ENCODE results near the gene TENT5C.

DNA sequence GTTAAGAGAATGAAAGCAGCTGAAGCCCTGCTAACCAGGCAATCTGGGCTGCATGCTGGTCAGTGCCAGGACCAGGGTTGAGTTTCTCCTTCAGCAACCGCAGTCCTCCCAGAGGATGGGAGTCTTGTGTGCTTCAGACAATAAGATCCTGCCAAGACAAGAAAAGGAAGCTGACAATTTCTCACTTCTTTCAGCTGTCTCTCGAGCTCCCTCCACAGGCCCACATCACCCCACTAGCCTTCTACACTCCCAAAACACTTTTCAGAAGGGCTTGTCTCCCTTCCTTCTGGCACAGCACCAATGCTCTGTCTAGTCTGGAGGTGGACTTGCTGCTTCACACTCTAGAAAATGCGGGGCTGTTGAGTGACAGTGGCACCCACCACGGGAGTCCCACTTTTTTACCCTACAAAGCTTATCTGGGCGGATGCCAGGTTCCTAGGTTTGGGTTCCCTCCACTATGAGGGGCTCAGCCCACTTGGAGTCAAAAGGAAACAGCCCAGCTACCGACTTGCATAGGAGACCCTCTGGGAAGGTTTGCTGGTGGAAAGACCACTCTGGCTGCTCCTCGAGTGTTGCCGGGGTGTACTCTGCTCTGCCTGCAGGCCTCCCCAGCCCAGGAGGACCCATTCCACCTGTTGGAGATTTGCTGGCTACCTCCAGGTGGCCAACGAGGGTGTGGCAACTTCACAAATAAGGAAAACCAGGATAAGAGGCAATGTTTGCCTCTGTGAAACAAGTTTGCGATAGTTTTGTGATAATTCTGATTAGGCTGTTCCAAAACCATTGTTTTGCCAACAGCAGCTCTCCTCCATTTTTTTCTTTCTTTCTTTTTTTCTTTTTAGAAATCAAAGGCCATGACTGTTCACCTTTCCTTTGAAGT lies 68.9 kb downstream of the TENT5C start:
- TF ChIP-seq POLR2A (IDR thresholded peaks at IDR 0.05), result no peak
- TF ChIP-seq, protein P1, sequence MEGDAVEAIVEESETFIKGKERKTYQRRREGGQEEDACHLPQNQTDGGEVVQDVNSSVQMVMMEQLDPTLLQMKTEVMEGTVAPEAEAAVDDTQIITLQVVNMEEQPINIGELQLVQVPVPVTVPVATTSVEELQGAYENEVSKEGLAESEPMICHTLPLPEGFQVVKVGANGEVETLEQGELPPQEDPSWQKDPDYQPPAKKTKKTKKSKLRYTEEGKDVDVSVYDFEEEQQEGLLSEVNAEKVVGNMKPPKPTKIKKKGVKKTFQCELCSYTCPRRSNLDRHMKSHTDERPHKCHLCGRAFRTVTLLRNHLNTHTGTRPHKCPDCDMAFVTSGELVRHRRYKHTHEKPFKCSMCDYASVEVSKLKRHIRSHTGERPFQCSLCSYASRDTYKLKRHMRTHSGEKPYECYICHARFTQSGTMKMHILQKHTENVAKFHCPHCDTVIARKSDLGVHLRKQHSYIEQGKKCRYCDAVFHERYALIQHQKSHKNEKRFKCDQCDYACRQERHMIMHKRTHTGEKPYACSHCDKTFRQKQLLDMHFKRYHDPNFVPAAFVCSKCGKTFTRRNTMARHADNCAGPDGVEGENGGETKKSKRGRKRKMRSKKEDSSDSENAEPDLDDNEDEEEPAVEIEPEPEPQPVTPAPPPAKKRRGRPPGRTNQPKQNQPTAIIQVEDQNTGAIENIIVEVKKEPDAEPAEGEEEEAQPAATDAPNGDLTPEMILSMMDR (IDR thresholded peaks at IDR 0.05), result peak in 1 of 3 donors; percentile 25

All from breast epithelium (tissue), 3 donors.